Ishikawa (cell line): ENCODE measurements around the gene RER1.

Experiments
- CEBPB ChIP-seq: IDR thresholded peaks from 2 replicates; pipeline ENCODE4 v1.6.1; 2012
- EP300 ChIP-seq: IDR thresholded peaks from 2 replicates; pipeline ENCODE4 v1.6.1; 2012; ENCODE audit warnings: borderline replicate concordance
- NFIC ChIP-seq: IDR thresholded peaks from 2 replicates; pipeline ENCODE4 v1.6.1; 2012
- RAD21 ChIP-seq: IDR thresholded peaks from 2 replicates; pipeline ENCODE4 v1.6.1; 2012; ENCODE audit warnings: low read depth
- TAF1 ChIP-seq: IDR thresholded peaks from 2 replicates; pipeline ENCODE4 v1.6.1; 2012; ENCODE audit warnings: low read depth, mild to moderate bottlenecking
- TCF12 ChIP-seq: IDR thresholded peaks from 2 replicates; pipeline ENCODE4 v1.6.1; 2012; ENCODE audit warnings: low read depth
- TEAD4 ChIP-seq: IDR thresholded peaks from 2 replicates; pipeline ENCODE4 v1.6.1; 2012
- YY1 ChIP-seq: IDR thresholded peaks from 2 replicates; pipeline ENCODE4 v1.6.1; 2012; ENCODE audit warnings: low read depth
- ZBTB7A ChIP-seq: IDR thresholded peaks from 2 replicates; pipeline ENCODE4 v1.6.1; 2012; ENCODE audit warnings: low read depth
- TF ChIP-seq, protein P1 (sequence below): IDR thresholded peaks from 2 replicates; pipeline ENCODE4 v1.6.1; 2012; ENCODE audit warnings: low read depth, mild to moderate bottlenecking
- TF ChIP-seq, protein P2 (sequence below): IDR thresholded peaks from 2 replicates; pipeline ENCODE4 v1.6.1; 2012

DNA sequence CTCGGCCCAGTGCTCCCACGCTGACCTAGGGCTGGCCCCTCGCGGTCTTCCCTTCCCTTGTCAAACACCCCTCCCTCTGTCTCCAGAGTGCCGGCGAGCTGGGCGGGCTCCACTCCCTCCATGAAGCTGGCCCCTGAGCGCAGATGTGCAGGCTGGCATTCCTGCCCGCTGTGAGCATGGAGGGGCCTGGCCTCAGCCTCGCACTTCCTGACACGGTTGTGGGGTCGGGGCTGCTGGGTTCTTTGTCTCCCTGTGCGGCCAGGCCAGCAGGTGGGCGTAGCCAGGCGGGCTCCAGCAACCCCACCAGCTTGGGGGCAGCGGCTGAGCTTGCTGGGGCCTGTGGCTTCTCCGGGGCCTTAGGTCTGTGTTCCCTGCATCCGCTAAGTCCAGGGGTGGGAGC lies 34.9 kb downstream of the RER1 start:
- TF ChIP-seq YY1 (no peak), TEAD4 (no peak), EP300 (no peak), TAF1 (no peak), ZBTB7A (no peak), TCF12 (no peak), RAD21 (no peak), CEBPB (no peak), NFIC (no peak)
- TF ChIP-seq, protein P1, sequence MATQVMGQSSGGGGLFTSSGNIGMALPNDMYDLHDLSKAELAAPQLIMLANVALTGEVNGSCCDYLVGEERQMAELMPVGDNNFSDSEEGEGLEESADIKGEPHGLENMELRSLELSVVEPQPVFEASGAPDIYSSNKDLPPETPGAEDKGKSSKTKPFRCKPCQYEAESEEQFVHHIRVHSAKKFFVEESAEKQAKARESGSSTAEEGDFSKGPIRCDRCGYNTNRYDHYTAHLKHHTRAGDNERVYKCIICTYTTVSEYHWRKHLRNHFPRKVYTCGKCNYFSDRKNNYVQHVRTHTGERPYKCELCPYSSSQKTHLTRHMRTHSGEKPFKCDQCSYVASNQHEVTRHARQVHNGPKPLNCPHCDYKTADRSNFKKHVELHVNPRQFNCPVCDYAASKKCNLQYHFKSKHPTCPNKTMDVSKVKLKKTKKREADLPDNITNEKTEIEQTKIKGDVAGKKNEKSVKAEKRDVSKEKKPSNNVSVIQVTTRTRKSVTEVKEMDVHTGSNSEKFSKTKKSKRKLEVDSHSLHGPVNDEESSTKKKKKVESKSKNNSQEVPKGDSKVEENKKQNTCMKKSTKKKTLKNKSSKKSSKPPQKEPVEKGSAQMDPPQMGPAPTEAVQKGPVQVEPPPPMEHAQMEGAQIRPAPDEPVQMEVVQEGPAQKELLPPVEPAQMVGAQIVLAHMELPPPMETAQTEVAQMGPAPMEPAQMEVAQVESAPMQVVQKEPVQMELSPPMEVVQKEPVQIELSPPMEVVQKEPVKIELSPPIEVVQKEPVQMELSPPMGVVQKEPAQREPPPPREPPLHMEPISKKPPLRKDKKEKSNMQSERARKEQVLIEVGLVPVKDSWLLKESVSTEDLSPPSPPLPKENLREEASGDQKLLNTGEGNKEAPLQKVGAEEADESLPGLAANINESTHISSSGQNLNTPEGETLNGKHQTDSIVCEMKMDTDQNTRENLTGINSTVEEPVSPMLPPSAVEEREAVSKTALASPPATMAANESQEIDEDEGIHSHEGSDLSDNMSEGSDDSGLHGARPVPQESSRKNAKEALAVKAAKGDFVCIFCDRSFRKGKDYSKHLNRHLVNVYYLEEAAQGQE: no peak
- TF ChIP-seq, protein P2, sequence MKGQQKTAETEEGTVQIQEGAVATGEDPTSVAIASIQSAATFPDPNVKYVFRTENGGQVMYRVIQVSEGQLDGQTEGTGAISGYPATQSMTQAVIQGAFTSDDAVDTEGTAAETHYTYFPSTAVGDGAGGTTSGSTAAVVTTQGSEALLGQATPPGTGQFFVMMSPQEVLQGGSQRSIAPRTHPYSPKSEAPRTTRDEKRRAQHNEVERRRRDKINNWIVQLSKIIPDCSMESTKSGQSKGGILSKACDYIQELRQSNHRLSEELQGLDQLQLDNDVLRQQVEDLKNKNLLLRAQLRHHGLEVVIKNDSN: no peak
